T-helper 2 cell treated with Interferon-gamma antibody and Interleukin-4, amounts not matched to agents 100 ng/mL and 5 ng/mL, for 36 hours (primary cell): ENCODE results near the gene P2RX5. TPM values are rescaled to one million over a fixed set of nuclear protein-coding genes. Genes with fewer than 3 reads are reported as not detected.

ENCODE experiments used
- intact Hi-C: fragments of 100-400 bp; cut with micrococcal nuclease; formaldehyde crosslinking; loops from one replicate; pipeline ENCODE4 v1.15.1; 2023
- total RNA-seq: library from RNA; stranded (reverse); gene quantifications from 2 replicates; pipeline ENCODE4 v1.2.3, GENCODE V29; 2022

Gene P2RX5
- total RNA-seq, 1 donor from 2014 or later, result 71.5 TPM

DNA sequence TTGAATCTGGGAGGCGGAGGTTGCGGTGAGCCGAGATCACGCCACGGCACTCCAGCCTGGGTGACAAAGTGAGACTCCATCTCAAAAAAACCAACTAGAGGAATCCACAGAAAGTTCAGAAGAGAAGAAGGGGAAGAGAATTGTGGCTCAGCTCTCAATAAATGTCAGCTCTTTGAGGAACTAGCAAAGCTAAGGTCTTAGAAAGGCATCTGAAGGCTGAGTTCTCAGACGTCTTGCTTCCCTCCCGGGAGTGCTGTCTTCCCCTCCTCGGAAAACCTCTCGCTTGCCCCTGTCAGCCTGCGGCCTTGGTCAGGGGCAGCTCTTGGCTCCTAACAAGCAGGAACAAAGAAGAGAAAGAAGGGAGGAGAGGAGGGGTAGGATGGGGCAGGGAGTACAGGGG, 65.2 kb downstream of the P2RX5 start:
- intact Hi-C loops, result loop anchor here (10.0 kb wide), 1 partner anchor 816 kb away; no protein-coding TSS in a partner anchor

DNA sequence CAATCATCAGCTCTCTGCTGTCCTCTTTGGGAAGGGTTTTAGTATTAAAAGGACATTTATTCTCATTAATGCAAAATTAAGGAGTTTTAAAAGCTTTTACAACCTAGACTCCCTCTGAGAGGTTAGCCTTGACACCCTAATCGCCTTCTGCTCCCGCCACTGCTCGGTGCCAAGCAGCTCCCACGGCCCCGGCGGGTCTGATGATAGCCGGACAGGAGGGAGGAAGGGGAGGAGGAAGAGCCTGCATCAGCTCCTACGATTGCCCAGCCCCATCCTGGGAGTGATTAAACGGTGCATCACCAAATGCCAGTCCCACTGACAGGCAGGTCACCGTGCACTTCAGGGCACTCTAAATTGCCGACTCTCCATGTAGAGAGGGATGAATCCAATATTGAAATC, 68.2 kb downstream of the P2RX5 start:
- intact Hi-C loops, result no loop called here

- intact Hi-C loops, result no loop called here
Observed at GRCh38 chr17:3626831-3627768, 68.9 kb downstream of the P2RX5 start.

Other genes starting within 250 kb of the P2RX5 start
- not detected in 2 replicates for gene SPATA22, start 224.3 kb downstream of the P2RX5 start, total RNA-seq
- not detected in 2 replicates for gene ASPA, start 220.2 kb downstream of the P2RX5 start, total RNA-seq
- gene TRPV3, start 138.3 kb downstream of the P2RX5 start, total RNA-seq, result 0.27 and 0.41 TPM in 2 replicates
- gene TRPV1, start 86.7 kb downstream of the P2RX5 start, total RNA-seq, result 5.8 and 6.3 TPM in 2 replicates
- 12.6 and 13.3 TPM in 2 replicates for gene SHPK, start 59.9 kb downstream of the P2RX5 start, total RNA-seq
- 24.4 and 26.9 TPM in 2 replicates for gene CTNS, start 59.4 kb downstream of the P2RX5 start, total RNA-seq
- gene TAX1BP3, start 27.6 kb downstream of the P2RX5 start, total RNA-seq, result 29.4 and 30.3 TPM in 2 replicates
- gene EMC6, start 27.3 kb downstream of the P2RX5 start, total RNA-seq, result 44.3 and 45.3 TPM in 2 replicates
- 25.9 and 26.9 TPM in 2 replicates for gene HASPIN, start 27.7 kb upstream of the P2RX5 start, total RNA-seq
- 34.5 TPM in 2 replicates for gene ITGAE, start 105.0 kb upstream of the P2RX5 start, total RNA-seq
- 43.4 and 45.6 TPM in 2 replicates for gene NCBP3, start 150.1 kb upstream of the P2RX5 start, total RNA-seq
- 3.6 and 3.7 TPM in 2 replicates for gene CAMKK1, start 196.9 kb upstream of the P2RX5 start, total RNA-seq
- gene P2RX1, start 220.3 kb upstream of the P2RX5 start, total RNA-seq, result 2.0 and 2.5 TPM in 2 replicates